CD8-positive, alpha-beta memory T cell (primary cell): ENCODE measurements around the gene RAD51B. TPM values are rescaled to one million over a fixed set of nuclear protein-coding genes. Genes with fewer than 3 reads are reported as not detected.
A peak's percentile ranks its signal among the peaks of the same experiment; 100 is the strongest.

Experiments used
- CTCF ChIA-PET: fragments of 350-600 bp; sonication (Branson Sonifier 250); formaldehyde crosslinking; loops from one replicate; lab custom pipeline; 2021; ENCODE audit warnings: antibody characterized with exemption; lab: Charles Lee
- POLR2A ChIA-PET: fragments of 350-600 bp; sonication (Branson Sonifier 250); formaldehyde crosslinking; loops from one replicate; lab custom pipeline; 2021; ENCODE audit warnings: antibody characterized with exemption; lab: Charles Lee
- DNase-seq, 5 donors: peaks; one replicate each; pipeline versions ENCODE4 v3.0.0 to v3.0.0-alpha.2; 2020 to 2022; ENCODE audit warnings: mixed read lengths in 1 of 5
- H3K27ac ChIP-seq: one replicate; pipeline ENCODE4 v1.7.0; 2013; ENCODE audit warnings: low read depth, mild to moderate bottlenecking, low read length, moderate library complexity
- H3K27me3 ChIP-seq: 2 replicates; pipeline ENCODE4 v1.7.0; 2013; ENCODE audit warnings: low read length, mild to moderate bottlenecking; ENCODE audit not compliant: insufficient read depth, poor library complexity, severe bottlenecking
- H3K36me3 ChIP-seq: 2 replicates; pipeline ENCODE4 v1.7.0; 2013; ENCODE audit warnings: mild to moderate bottlenecking, low read length, moderate library complexity; ENCODE audit not compliant: insufficient read depth
- H3K4me1 ChIP-seq: 2 replicates; pipeline ENCODE4 v1.7.0; 2013; ENCODE audit warnings: mild to moderate bottlenecking, low read length, moderate library complexity; ENCODE audit not compliant: insufficient read depth
- H3K4me3 ChIP-seq: 2 replicates; pipeline ENCODE4 v1.7.0; 2013; ENCODE audit warnings: mild to moderate bottlenecking, low read length
- H3K9me3 ChIP-seq: 2 replicates; pipeline ENCODE4 v1.7.0; 2013; ENCODE audit warnings: mild to moderate bottlenecking, low read length
- H3K27ac Mint-ChIP-seq, 8 donors: one replicate each; pipeline ENCODE4 v1.8.0; 2020 to 2021; ENCODE audit warnings: mixed read lengths in 8 of 8, mild to moderate bottlenecking in 6 of 8, inconsistent platforms in 3 of 8, moderate library complexity in 3 of 8
- H3K27me3 Mint-ChIP-seq, 2 donors: one replicate each; pipeline ENCODE4 v1.8.0; 2020 to 2021; ENCODE audit warnings: mixed read lengths in 2 of 2, mild to moderate bottlenecking in 1 of 2, moderate library complexity in 1 of 2
- H3K36me3 Mint-ChIP-seq, 3 donors: one replicate each; pipeline ENCODE4 v1.8.0; 2020 to 2021; ENCODE audit warnings: mixed read lengths in 3 of 3, inconsistent platforms in 1 of 3, mild to moderate bottlenecking in 1 of 3
- H3K4me1 Mint-ChIP-seq, 3 donors: one replicate each; pipeline ENCODE4 v1.8.0; 2020 to 2021; ENCODE audit warnings: mixed read lengths in 3 of 3, inconsistent platforms in 1 of 3, mild to moderate bottlenecking in 1 of 3
- H3K4me3 Mint-ChIP-seq, 7 donors: one replicate each; pipeline ENCODE4 v1.8.0; 2020 to 2021; ENCODE audit warnings: mixed read lengths in 7 of 7, mild to moderate bottlenecking in 6 of 7, moderate library complexity in 4 of 7, inconsistent platforms in 2 of 7
- H3K9me3 Mint-ChIP-seq, 5 donors: one replicate each; pipeline ENCODE4 v1.8.0; 2020 to 2022; ENCODE audit warnings: mixed read lengths in 5 of 5, mild to moderate bottlenecking in 3 of 5, moderate library complexity in 2 of 5, inconsistent platforms in 1 of 5
- polyA plus RNA-seq: library from polyadenylated mRNA; unstranded; fragments of 300-500 nt; fragmentation: Illumina TruSeq; gene quantifications from one replicate; pipeline ENCODE4 v1.2.3, GENCODE V29; 2021
- total RNA-seq, 2 experiments: library from RNA; stranded (reverse); gene quantifications; one replicate each; pipeline ENCODE4 v1.2.3, GENCODE V29; 2021

Gene RAD51B
- total and polyA plus RNA-seq, 3 experiments from 2014 or later, result 15.7 to 22.9 (median 17.4) TPM

DNA sequence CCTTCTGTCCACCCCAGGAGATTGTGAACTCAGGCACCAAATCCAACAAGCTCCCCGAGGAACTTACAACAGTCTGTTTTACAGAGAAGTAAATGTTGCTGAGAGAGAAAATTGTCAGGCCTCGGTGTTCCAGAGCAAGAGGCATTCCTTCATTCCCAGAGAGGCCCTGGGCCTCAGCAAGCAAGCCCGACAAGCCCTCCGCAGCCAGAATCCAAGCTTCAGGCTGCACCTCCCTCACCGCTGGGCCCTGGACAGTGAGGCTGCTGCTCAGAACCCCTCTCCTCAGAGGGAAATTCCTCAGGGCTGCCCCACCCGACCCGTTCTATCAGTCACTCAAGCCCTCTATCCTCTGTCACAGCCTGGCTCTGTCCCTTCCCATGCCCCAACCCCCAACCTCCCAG lies 916.9 kb downstream of the RAD51B start:
- H3K9me3 Mint-ChIP-seq, result no peaks in the 10 kb centered on the region
- no peak overlapping the region for H3K27ac ChIP-seq
- peaks cover 0 to 4% (median 0%) of the 10 kb centered on the region in 3 donors for H3K36me3 Mint-ChIP-seq
- H3K4me3 ChIP-seq, result no peak overlapping the region
- H3K36me3 ChIP-seq, result no peaks in the 10 kb centered on the region
- CTCF ChIA-PET, result interaction anchor here (1.5 kb wide), 1 partner anchor 82 kb away, joined by 3 read pairs; no protein-coding TSS in a partner anchor
- H3K27ac Mint-ChIP-seq, result peak overlapping the region in 6 of 8 donors; percentile 39 to 95 (median 77)
- peaks cover 35 to 54% (median 45%) of the 10 kb centered on the region in 3 donors for H3K4me1 Mint-ChIP-seq
- peaks cover 31% of the 10 kb centered on the region for H3K4me1 ChIP-seq
- no peaks in the 10 kb centered on the region for H3K27me3 ChIP-seq
- peaks cover 4% of the 10 kb centered on the region for H3K9me3 ChIP-seq
- peak in 1 of 5 donors; percentile 29 for DNase-seq
- POLR2A ChIA-PET, result no interaction called here
- H3K27me3 Mint-ChIP-seq, result no peaks in the 10 kb centered on the region
- H3K4me3 Mint-ChIP-seq, result peak overlapping the region in 3 of 7 donors; percentile 1 to 32 (median 16)

DNA sequence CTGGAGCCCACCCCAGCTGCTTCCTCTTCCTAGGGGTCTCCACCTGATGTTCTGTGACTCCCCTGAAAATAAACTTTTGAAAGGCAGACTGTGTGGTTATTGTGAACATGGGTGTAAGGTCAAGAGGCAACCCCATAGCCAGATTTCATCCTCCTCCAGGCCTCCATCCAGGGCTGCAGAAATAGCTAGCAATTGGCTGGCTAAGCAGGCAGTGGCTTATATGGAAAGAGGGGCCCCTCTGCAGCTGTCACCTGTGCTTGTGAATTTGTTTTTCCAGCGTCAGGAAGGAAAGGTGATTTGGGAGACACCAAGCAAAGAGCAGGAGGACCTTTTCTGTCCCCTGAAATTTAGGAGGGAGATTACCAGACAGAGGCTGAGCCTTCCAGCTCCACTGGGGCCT lies 917.5 kb downstream of the RAD51B start:
- Mint-ChIP-seq H3K27me3 (no peaks in the 10 kb centered on the region), H3K36me3 (peaks cover 0 to 4% (median 0%) of the 10 kb centered on the region in 3 donors), H3K27ac (peak overlapping the region in 2 of 8 donors; percentile 7 to 47), H3K4me1 (peaks cover 35 to 54% (median 45%) of the 10 kb centered on the region in 3 donors), H3K9me3 (no peaks in the 10 kb centered on the region), H3K4me3 (no peak overlapping the region)
- Histone ChIP-seq H3K4me1 (peaks cover 31% of the 10 kb centered on the region), H3K4me3 (no peak overlapping the region), H3K27me3 (no peaks in the 10 kb centered on the region), H3K9me3 (peaks cover 4% of the 10 kb centered on the region), H3K27ac (no peak overlapping the region), H3K36me3 (no peaks in the 10 kb centered on the region)
- DNase-seq, result no peak
- CTCF ChIA-PET, result interaction anchor here (0.9 to 1.5 kb wide), 2 partner anchors 80 to 82 kb away, joined by 3 read pairs; no protein-coding TSS in a partner anchor
- POLR2A ChIA-PET, result no interaction called here

DNA sequence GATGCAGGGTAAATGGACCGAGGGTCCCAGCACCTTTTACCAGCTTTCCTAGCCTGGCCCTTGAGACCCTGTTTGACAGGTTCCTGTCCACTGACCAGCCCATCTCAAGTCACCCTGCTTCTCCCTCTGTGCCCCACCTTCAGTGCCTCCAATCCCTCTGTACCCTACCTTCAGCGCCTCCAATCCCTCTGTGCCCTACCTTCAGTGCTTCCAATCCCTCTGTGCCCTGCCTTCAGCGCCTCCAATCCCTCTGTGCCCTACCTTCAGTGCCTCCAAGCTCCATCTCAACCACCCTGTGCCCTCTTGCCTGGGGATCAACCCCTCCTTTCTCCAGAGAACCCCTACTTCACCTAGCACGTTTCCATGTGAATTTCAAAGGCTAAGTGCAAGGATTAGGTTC lies 919.0 kb downstream of the RAD51B start:
- Histone ChIP-seq H3K36me3 (no peaks in the 10 kb centered on the region), H3K4me1 (peaks cover 26% of the 10 kb centered on the region), H3K27ac (no peak overlapping the region), H3K27me3 (no peaks in the 10 kb centered on the region), H3K9me3 (peaks cover 4% of the 10 kb centered on the region), H3K4me3 (no peak overlapping the region)
- H3K27ac Mint-ChIP-seq, result peak overlapping the region in 5 of 8 donors; percentile 31 to 82 (median 38)
- H3K27me3 Mint-ChIP-seq, result no peaks in the 10 kb centered on the region
- DNase-seq, result peak in 1 of 5 donors; percentile 21
- H3K4me1 Mint-ChIP-seq, result peaks cover 28 to 43% (median 36%) of the 10 kb centered on the region in 3 donors
- no peaks in the 10 kb centered on the region for H3K9me3 Mint-ChIP-seq
- ChIA-PET POLR2A (no interaction called here), CTCF (interaction anchor here (1.1 kb wide), 1 partner anchor 56 kb away, joined by 3 read pairs; no protein-coding TSS in a partner anchor)
- no peak overlapping the region for H3K4me3 Mint-ChIP-seq
- peaks cover 0 to 4% (median 0%) of the 10 kb centered on the region in 3 donors for H3K36me3 Mint-ChIP-seq

DNA sequence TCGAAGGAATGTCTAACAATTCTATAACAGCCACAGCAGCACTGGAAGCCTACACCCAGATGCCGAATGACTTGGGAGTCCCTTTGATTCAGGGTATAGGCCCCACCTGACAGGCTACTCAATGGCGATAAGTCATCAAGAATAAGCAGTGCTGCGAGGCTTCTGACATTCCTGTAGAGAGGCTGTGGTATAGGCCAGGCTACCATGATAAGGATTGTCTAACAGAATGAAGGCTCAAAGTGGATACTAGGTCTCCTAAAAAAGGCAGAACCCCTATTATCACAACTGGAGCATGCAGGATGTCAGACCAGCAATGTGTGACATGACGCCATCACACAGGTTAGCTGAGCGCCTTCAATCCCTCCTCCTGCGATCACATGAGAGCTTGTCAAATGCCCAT lies 920.1 kb downstream of the RAD51B start:
- POLR2A ChIA-PET, result no interaction called here
- Mint-ChIP-seq H3K36me3 (peaks cover 0 to 4% (median 0%) of the 10 kb centered on the region in 3 donors), H3K9me3 (no peaks in the 10 kb centered on the region), H3K27ac (no peak overlapping the region), H3K27me3 (no peaks in the 10 kb centered on the region), H3K4me3 (no peak overlapping the region), H3K4me1 (peaks cover 17 to 32% (median 25%) of the 10 kb centered on the region in 3 donors)
- Histone ChIP-seq H3K4me1 (peaks cover 15% of the 10 kb centered on the region), H3K27me3 (no peaks in the 10 kb centered on the region), H3K4me3 (no peak overlapping the region), H3K9me3 (peaks cover 4% of the 10 kb centered on the region), H3K36me3 (no peaks in the 10 kb centered on the region), H3K27ac (no peak overlapping the region)
- DNase-seq, result peak in 1 of 5 donors; percentile 7
- CTCF ChIA-PET, result interaction anchor here (1.0 kb wide), 1 partner anchor 51 kb away, joined by 4 read pairs; no protein-coding TSS in a partner anchor

DNA sequence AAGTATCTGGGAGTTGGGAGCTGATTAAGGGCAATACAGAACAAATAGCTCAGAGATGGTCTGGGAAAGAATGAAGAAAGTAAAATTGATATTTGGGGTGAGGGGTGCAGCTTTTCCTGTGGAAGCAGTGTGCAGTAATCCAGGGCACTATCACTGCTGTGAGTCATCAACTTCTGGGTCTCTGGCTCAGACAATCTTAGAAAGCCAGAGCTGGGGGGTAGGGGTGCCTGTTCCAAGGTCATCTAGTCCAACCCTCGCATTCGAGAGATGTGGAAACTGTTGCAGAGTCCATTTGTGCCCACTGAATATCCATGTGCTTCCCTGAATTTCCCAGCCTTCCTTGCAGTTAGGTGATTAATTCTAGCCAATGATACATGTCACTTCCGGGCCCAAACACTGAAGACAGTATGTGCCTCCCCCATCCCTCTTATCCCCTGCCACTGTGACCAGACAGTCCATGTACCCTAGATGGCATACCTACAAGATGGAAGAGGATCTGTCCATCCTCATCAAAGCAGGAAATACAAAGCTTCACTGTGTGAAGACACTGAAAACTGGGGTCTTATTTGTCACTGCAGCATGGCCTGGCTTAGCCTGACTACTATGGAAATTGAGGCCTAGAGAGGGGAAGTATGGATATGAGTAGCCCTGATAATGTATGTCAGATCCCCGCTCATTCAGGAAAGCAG lies 921.4 kb downstream of the RAD51B start:
- peaks cover 10 to 20% (median 12%) of the 10 kb centered on the region in 3 donors for H3K4me1 Mint-ChIP-seq
- Histone ChIP-seq H3K4me1 (peaks cover 3% of the 10 kb centered on the region), H3K36me3 (no peaks in the 10 kb centered on the region), H3K4me3 (no peak overlapping the region), H3K27ac (no peak overlapping the region), H3K27me3 (no peaks in the 10 kb centered on the region), H3K9me3 (peaks cover 4% of the 10 kb centered on the region)
- H3K36me3 Mint-ChIP-seq, result peaks cover 0 to 4% (median 0%) of the 10 kb centered on the region in 3 donors
- no peaks in the 10 kb centered on the region for H3K27me3 Mint-ChIP-seq
- peak in 1 of 5 donors; percentile 0 for DNase-seq
- H3K27ac Mint-ChIP-seq, result peak overlapping the region in 1 of 8 donors; percentile 35
- no peak overlapping the region for H3K4me3 Mint-ChIP-seq
- POLR2A ChIA-PET, result no interaction called here
- H3K9me3 Mint-ChIP-seq, result no peaks in the 10 kb centered on the region
- CTCF ChIA-PET, result interaction anchor here (0.6 to 1.2 kb wide), 3 partner anchors 17 to 53 kb away, joined by 3 to 4 read pairs (median 3); no protein-coding TSS in a partner anchor

DNA sequence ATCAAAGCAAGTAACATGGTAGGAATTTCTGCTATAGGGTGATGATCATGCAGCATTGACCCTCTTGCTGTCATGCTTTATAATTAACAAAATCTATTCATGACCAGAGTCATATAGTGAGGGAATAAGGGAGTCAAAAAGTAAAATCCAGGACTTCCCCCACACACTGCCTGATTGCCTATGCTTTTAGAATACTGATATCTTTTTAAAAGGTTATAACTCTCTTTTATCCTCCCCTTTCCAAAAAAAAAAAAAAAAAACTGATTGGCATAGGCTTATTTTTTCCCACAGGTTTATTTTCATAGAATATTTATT lies 921.9 kb downstream of the RAD51B start:
- no peak for DNase-seq
- Histone ChIP-seq H3K4me3 (no peak overlapping the region), H3K4me1 (no peaks in the 10 kb centered on the region), H3K27ac (no peak overlapping the region), H3K27me3 (no peaks in the 10 kb centered on the region), H3K36me3 (no peaks in the 10 kb centered on the region), H3K9me3 (peaks cover 4% of the 10 kb centered on the region)
- Mint-ChIP-seq H3K27ac (no peak overlapping the region), H3K9me3 (no peaks in the 10 kb centered on the region), H3K4me3 (no peak overlapping the region), H3K4me1 (peaks cover 6 to 15% (median 7%) of the 10 kb centered on the region in 3 donors), H3K36me3 (peaks cover 0 to 4% (median 0%) of the 10 kb centered on the region in 3 donors), H3K27me3 (no peaks in the 10 kb centered on the region)
- ChIA-PET CTCF (interaction anchor here (1.2 kb wide), 1 partner anchor 17 kb away, joined by 3 read pairs; no protein-coding TSS in a partner anchor), POLR2A (no interaction called here)

DNA sequence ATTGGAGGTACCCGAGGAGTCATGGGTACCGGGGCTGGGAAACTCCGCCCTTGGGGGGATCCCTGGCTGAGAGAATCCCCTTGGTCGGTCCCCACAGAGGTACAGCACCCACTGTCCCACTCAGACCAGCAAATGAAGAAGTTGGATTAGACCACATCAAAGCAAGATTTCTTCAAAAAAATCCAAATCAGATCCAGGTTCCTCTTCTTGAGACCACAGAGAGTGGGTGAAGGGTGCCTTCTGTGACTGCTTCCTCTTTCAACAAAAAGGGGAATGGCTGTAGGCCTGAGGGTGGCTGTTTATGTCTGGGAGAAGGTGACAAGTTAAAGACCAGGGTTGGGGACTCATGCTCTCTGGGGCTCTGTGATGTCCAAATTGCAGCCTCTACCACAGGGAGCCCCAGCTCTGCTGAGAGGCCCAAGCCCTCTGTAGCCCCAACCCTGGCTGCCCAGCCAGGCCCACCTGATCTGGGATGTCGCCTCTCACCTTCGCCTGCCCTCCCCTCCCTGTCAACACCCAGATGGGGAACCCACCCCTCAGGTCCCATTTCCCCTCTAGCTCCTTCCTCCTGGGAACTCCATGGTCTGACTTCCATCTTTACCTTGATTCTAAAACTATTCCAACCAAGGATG lies 922.4 kb downstream of the RAD51B start:
- H3K27me3 ChIP-seq, result no peaks in the 10 kb centered on the region
- H3K27ac Mint-ChIP-seq, result no peak overlapping the region
- H3K9me3 ChIP-seq, result peaks cover 4% of the 10 kb centered on the region
- ChIA-PET POLR2A (no interaction called here), CTCF (no interaction called here)
- no peak overlapping the region for H3K27ac ChIP-seq
- H3K4me3 ChIP-seq, result no peak overlapping the region
- H3K36me3 Mint-ChIP-seq, result peaks cover 0 to 4% (median 0%) of the 10 kb centered on the region in 3 donors
- H3K4me3 Mint-ChIP-seq, result no peak overlapping the region
- DNase-seq, result peak in 1 of 5 donors; percentile 27
- no peaks in the 10 kb centered on the region for H3K4me1 ChIP-seq
- H3K4me1 Mint-ChIP-seq, result peaks cover 5 to 9% (median 6%) of the 10 kb centered on the region in 3 donors
- no peaks in the 10 kb centered on the region for H3K36me3 ChIP-seq
- H3K9me3 Mint-ChIP-seq, result no peaks in the 10 kb centered on the region
- no peaks in the 10 kb centered on the region for H3K27me3 Mint-ChIP-seq

DNA sequence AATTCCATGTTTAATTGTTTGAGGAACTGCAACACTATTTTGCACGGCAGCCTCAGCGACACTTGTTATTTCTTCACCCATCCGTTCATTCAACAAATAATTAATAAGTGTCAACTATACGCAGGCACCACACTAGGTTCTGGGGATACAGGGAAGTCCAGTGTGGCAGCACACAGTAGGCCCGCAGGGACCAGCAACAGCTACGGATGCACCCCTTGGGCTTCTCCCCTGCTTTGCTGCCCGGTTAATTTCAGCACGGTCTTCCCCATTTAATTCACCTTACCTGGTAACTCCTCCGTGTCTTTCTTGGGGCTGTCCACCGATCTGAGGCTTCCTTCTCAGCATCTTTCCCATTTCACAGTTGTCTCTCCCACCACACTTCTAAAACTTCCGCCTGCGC lies 925.0 kb downstream of the RAD51B start:
- ChIA-PET POLR2A (no interaction called here), CTCF (interaction anchor here (0.8 kb wide), 1 partner anchor 12 kb away, joined by 3 read pairs; no protein-coding TSS in a partner anchor)
- Mint-ChIP-seq H3K27me3 (no peaks in the 10 kb centered on the region), H3K4me1 (peaks cover 0 to 4% (median 0%) of the 10 kb centered on the region in 3 donors), H3K27ac (no peak overlapping the region), H3K9me3 (no peaks in the 10 kb centered on the region), H3K36me3 (peaks cover 0 to 4% (median 0%) of the 10 kb centered on the region in 3 donors), H3K4me3 (no peak overlapping the region)
- Histone ChIP-seq H3K27ac (no peak overlapping the region), H3K36me3 (no peaks in the 10 kb centered on the region), H3K9me3 (peaks cover 4% of the 10 kb centered on the region), H3K4me1 (no peaks in the 10 kb centered on the region), H3K4me3 (no peak overlapping the region), H3K27me3 (no peaks in the 10 kb centered on the region)
- DNase-seq, result no peak
